Retinal pigment epithelial cell (primary cell): ENCODE data around the gene PYCARD.

Source experiments
- DNase-seq: peaks from one replicate; pipeline ENCODE4 v3.0.0-alpha.2; 2010; ENCODE audit warnings: low read depth
- H3K4me3 ChIP-seq: 2 replicates; pipeline ENCODE4 v1.5.1; 2011; ENCODE audit warnings: mild to moderate bottlenecking, low read length, control low read depth, moderate library complexity
- TF ChIP-seq, protein P1 (sequence below): conservative IDR thresholded peaks from 2 replicates; pipeline ENCODE4 v1.5.1; 2011; ENCODE audit warnings: low read depth, low read length, control low read depth, inconsistent platforms

Gene PYCARD

DNA sequence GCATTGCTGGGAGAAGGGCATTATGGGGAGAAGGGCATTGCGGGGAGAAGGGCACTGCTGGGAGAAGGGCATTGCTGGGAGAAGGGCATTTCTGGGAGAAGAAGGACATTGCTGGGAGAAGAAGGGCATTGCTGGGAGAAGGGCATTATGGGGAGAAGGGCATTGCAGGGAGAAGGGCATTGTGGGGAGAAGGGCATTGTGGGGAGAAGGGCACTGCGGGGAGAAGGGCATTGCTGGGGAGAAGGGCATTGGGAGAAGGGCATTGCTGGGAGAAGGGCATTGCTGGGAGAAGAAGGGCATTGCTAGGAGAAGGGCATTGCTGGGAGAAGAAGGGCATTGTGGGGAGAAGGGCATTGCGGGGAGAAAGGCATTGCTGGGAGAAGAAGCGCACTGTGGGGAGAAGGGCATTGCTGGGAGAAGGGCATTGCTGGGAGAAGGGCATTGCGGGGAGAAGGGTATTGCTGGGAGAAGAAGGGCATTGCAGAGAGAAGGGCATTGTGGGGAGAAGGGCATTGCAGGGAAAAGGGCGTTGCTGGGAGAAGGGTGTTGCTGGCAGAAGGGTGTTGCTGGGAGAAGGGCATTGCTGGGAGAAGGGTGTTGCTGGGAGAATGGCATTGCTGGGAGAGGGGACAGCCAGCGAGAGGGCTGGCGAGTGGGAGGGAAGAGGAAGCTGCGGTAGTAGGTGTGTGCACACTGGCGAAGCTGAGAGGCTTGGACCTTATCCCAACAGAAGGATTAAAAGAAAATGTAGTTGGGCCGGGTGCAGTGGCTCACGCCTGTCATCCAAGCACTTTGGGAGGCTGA is 19.0 kb upstream of the PYCARD start:
- TF ChIP-seq, protein P1, sequence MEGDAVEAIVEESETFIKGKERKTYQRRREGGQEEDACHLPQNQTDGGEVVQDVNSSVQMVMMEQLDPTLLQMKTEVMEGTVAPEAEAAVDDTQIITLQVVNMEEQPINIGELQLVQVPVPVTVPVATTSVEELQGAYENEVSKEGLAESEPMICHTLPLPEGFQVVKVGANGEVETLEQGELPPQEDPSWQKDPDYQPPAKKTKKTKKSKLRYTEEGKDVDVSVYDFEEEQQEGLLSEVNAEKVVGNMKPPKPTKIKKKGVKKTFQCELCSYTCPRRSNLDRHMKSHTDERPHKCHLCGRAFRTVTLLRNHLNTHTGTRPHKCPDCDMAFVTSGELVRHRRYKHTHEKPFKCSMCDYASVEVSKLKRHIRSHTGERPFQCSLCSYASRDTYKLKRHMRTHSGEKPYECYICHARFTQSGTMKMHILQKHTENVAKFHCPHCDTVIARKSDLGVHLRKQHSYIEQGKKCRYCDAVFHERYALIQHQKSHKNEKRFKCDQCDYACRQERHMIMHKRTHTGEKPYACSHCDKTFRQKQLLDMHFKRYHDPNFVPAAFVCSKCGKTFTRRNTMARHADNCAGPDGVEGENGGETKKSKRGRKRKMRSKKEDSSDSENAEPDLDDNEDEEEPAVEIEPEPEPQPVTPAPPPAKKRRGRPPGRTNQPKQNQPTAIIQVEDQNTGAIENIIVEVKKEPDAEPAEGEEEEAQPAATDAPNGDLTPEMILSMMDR, result no peak
- no peak for DNase-seq
- no peak overlapping the region for H3K4me3 ChIP-seq

DNA sequence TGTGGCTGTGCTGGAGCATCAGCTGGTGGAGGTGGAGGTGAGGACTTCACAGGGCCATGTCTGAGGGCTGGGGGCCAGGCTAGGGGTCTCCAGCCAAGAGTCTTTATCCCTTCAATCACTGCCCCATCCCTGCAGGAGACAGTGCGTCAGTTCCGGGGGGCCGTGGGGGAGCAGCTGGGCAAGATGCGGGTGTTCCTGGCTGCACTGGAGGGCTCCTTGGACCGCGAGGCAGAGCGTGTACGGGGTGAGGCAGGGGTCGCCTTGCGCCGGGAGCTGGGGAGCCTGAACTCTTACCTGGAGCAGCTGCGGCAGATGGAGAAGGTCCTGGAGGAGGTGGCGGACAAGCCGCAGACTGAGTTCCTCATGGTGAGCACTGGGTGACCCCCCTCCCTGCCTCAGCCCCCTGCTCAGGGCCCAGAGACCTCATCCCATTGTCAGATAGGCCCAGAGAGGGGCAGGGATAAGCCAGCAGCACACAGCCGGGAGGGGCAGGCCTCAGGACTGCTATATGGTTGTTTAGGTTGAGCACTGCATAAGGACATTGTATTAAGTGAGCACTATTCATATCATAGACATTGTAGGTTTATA is 16.7 kb upstream of the PYCARD start:
- TF ChIP-seq, protein P1, result no peak
- no peak for DNase-seq
- H3K4me3 ChIP-seq, result no peak overlapping the region

DNA sequence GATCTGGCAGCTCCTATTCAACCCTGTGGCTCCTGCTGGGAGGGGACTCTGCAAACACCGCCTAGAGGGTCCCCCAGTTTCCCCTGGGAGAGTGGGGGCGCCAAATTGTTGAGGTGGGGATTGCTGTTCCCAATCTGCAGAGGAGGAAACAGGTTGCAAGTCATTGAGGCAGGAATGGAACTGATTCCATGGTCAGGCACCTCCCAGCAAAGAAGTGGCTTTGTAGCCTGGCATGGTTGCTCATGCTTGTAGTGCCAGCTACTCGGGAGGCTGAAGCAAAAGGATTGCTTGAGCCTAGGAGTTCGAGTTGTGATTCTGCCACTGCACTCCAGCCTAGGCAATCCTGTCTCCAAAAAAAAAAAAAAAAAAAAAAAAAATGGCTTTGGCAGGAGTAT is 14.6 kb upstream of the PYCARD start:
- no peak for DNase-seq
- TF ChIP-seq, protein P1, result no peak
- no peak overlapping the region for H3K4me3 ChIP-seq

DNA sequence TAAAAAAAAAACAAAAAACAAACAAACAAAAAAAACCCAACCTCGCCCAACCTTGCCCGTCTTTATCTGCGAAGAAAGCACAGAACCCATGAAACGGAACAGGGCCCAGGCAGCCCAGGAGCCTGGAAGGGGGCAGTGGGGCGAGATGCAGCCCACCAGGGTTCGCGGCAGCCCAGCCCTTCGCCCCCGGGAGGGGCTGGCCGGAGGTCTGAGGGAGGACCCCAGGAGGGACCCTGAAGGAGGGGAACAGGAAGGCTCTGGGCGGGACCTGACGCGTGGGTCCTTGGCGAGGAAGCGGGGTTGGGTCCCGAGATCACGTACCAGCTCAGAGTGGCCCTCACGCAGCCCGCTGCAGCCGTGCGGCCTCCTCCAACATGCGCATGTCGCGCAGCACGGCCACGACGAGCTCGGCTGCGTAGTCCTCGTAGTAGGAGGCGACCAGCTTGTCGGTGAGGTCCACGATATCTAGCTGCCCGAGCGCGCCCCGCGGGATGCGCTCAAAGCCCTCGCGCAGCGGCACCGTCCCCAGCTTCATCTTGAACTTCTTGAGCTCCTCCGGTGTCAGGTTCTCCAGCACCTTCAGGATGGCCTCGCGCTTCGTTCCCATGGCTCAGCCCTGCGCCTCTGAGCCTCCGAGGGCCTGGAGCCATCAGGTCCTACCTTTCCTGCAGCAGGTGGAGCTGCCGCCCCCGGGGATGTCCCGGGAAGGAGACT is 14.0 kb upstream of the PYCARD start, which contains the start of gene PYDC1:
TSS of gene PYDC1 (minus strand) at position 714 of the 714 bp plus-strand sequence. CDS start at position 607, 107 bp downstream.
- TF ChIP-seq, protein P1, result no peak
- H3K4me3 ChIP-seq, result no peak within 1 kb of the TSS
- DNase-seq, result no peak

DNA sequence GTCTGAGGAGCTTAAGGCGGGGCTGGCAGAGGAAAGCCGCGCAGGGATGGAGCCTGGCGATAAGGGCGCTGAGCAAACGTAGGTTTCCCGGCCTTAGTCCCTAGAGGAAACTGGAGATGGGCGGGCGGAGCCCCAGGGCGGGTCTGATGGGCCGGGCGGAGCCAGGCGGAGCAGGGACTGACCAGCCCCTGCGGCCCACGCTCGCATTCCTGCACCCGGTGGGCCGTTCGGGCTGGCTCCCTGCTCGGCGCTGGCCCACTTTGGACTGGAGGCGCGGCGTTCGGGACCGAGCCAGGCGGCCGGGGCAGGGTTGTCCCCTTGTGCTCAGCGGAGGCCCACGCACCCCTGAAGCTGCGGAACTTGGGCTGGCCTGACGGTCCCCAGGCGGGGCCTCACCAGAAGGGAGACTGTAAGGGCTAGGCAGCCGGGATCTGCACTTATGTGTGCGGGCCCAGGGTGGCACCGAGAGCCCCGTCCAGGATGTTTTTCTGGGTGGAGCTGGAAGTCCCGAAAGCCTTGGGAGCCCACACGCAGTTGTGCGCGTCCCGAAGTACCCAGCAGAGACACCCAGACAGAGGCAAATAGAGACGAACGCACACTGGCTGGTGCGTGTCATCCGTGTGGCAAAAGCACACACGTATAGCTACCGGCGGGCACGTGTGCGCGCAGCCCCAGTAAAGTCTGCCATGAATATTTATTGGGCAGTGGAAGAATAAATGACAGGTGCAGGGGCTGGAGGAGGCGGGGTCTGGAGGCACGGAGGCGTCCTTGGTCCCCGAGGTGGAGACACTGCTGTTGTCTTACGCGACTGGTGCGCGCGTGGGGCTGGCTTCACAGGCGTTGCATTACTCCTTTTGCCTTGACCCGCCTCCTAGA is 13.0 kb upstream of the PYCARD start:
- DNase-seq, result peak; percentile 40
- peak overlapping the region; percentile 42 for H3K4me3 ChIP-seq
- TF ChIP-seq, protein P1, result no peak

DNA sequence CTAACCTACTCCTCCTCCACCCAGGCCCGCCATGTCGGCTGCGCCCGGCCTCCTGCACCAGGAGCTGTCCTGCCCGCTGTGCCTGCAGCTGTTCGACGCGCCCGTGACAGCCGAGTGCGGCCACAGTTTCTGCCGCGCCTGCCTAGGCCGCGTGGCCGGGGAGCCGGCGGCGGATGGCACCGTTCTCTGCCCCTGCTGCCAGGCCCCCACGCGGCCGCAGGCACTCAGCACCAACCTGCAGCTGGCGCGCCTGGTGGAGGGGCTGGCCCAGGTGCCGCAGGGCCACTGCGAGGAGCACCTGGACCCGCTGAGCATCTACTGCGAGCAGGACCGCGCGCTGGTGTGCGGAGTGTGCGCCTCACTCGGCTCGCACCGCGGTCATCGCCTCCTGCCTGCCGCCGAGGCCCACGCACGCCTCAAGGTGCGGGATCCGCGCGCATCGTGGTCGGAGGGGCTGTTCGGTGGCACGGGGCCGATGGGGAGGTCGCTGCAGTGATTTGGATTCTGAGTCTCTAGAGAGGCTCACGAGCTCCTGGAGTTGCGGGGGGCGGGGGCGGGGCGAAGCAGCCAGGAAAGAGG is 12.2 kb upstream of the PYCARD start:
- TF ChIP-seq, protein P1, result no peak
- peak overlapping the region; percentile 42 for H3K4me3 ChIP-seq
- DNase-seq, result no peak
